Measurements from ENCODE around the gene RNF222.
"Not testable (repeated sequence)": the region's sequence is repeated elsewhere in the genome, so short reads cannot be mapped to it uniquely, and the experiment has no call there.

RNF222 gene

GRCh38 chr17:8382880-8383142, 14.8 kb downstream of the RNF222 start:
- no peak for DNase-seq (ENCODE audit: extremely low read depth in 1 of 2, low read depth in 1 of 2)

GRCh38 chr17:8382052-8382879, 15.4 kb downstream of the RNF222 start:
- DNase-seq (ENCODE audit: extremely low read depth in 1 of 2, low read depth in 1 of 2), result no peak

GRCh38 chr17:8380049-8380448, 17.6 kb downstream of the RNF222 start:
- no peak for DNase-seq (ENCODE audit: extremely low read depth in 1 of 2, low read depth in 1 of 2)

- not testable (repeated sequence) for DNase-seq (ENCODE audit: extremely low read depth in 1 of 2, low read depth in 1 of 2)
Observed at GRCh38 chr17:8378117-8378516, 19.5 kb downstream of the RNF222 start.

GRCh38 chr17:8377422-8377821, 20.2 kb downstream of the RNF222 start:
- DNase-seq (ENCODE audit: extremely low read depth in 1 of 2, low read depth in 1 of 2), result no peak

- peak; percentile 76 to 79 for DNase-seq (ENCODE audit: extremely low read depth in 1 of 2, low read depth in 1 of 2)
Observed at GRCh38 chr17:8376271-8377067, 21.2 kb downstream of the RNF222 start, which contains the start of gene KRABD2. KRABD2 (minus strand) TSS chr17:8376704.

- no peak for DNase-seq (ENCODE audit: extremely low read depth in 1 of 2, low read depth in 1 of 2)
Observed at GRCh38 chr17:8375738-8376259, 21.8 kb downstream of the RNF222 start.

GRCh38 chr17:8373856-8374255, 23.8 kb downstream of the RNF222 start:
- not testable (repeated sequence) for DNase-seq (ENCODE audit: extremely low read depth in 1 of 2, low read depth in 1 of 2)

- no peak for DNase-seq (ENCODE audit: extremely low read depth in 1 of 2, low read depth in 1 of 2)
Observed at GRCh38 chr17:8372422-8372821, 25.2 kb downstream of the RNF222 start.

GRCh38 chr17:8371786-8372185, 25.8 kb downstream of the RNF222 start:
- DNase-seq (ENCODE audit: extremely low read depth in 1 of 2, low read depth in 1 of 2), result no peak

GRCh38 chr17:8369944-8370343, 27.7 kb downstream of the RNF222 start:
- no peak for DNase-seq (ENCODE audit: extremely low read depth in 1 of 2, low read depth in 1 of 2)

- DNase-seq (ENCODE audit: extremely low read depth in 1 of 2, low read depth in 1 of 2), result no peak
Observed at GRCh38 chr17:8368193-8368592, 29.4 kb downstream of the RNF222 start.

- no peak for DNase-seq (ENCODE audit: extremely low read depth in 1 of 2, low read depth in 1 of 2)
Observed at GRCh38 chr17:8366231-8366630, 31.4 kb downstream of the RNF222 start.

- DNase-seq (ENCODE audit: extremely low read depth in 1 of 2, low read depth in 1 of 2), result no peak
Observed at GRCh38 chr17:8365143-8365542, 32.5 kb downstream of the RNF222 start.

- no peak for DNase-seq (ENCODE audit: extremely low read depth in 1 of 2, low read depth in 1 of 2)
Observed at GRCh38 chr17:8362651-8363332, 34.8 kb downstream of the RNF222 start.

GRCh38 chr17:8360751-8361150, 36.9 kb downstream of the RNF222 start:
- no peak for DNase-seq (ENCODE audit: extremely low read depth in 1 of 2, low read depth in 1 of 2)

GRCh38 chr17:8360260-8360659, 37.4 kb downstream of the RNF222 start:
- DNase-seq (ENCODE audit: extremely low read depth in 1 of 2, low read depth in 1 of 2), result no peak

- no peak for DNase-seq (ENCODE audit: extremely low read depth in 1 of 2, low read depth in 1 of 2)
Observed at GRCh38 chr17:8359769-8360168, 37.9 kb downstream of the RNF222 start.

- no peak for DNase-seq (ENCODE audit: extremely low read depth in 1 of 2, low read depth in 1 of 2)
Observed at GRCh38 chr17:8357910-8358309, 39.7 kb downstream of the RNF222 start.

GRCh38 chr17:8354236-8354635, 43.4 kb downstream of the RNF222 start:
- no peak for DNase-seq (ENCODE audit: extremely low read depth in 1 of 2, low read depth in 1 of 2)

- no peak for DNase-seq (ENCODE audit: extremely low read depth in 1 of 2, low read depth in 1 of 2)
Observed at GRCh38 chr17:8353736-8354135, 43.9 kb downstream of the RNF222 start.
